Measurements from ENCODE around the gene SLC2A13. TPM values are rescaled to one million over a fixed set of nuclear protein-coding genes. Genes with fewer than 3 reads are reported as not detected.

Gene SLC2A13
- total and polyA plus RNA-seq, 10 of the 15 experiments (the other 5 are each of a cell fraction or from before 2014, with no cell fraction given): 0.05 to 3.7 (median 0.25) TPM

DNA sequence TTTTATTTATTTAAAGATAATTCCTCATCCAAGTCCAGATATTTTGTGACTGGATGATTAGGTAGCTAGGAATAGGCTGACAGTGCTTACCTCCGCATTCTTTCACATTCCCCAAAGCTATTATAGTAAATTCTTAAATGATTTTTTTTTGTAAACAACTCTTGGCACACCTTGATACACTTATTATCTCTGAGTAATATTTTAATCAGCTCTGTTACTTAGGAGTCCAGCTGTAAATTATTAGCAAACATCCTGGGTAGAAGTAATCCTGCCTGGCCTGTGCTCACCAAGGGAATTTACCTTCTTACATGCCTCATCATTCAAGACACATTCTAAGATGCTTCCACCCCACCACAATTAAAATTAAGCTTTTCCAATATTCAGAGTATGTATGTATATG, 186.1 kb downstream of the SLC2A13 start (continued):
- TF ChIP-seq CUX1 (IDR thresholded peaks at IDR 0.05; ENCODE audit: insufficient replicate concordance, low read depth, low read length) (no peak), HDGF (IDR thresholded peaks at IDR 0.05) (no peak), BRCA1 (IDR thresholded peaks at IDR 0.05; ENCODE audit: low read depth, low read length) (no peak), SUPT20H (IDR thresholded peaks at IDR 0.05; ENCODE audit: borderline replicate concordance, control insufficient read depth, low read depth, low read length) (no peak), CHD1 (IDR thresholded peaks at IDR 0.05; ENCODE audit: low read depth, low read length) (no peak), POLR2AphosphoS2 (IDR thresholded peaks at IDR 0.05; ENCODE audit: low read depth, low read length) (no peak)
- TF ChIP-seq, protein P1, sequence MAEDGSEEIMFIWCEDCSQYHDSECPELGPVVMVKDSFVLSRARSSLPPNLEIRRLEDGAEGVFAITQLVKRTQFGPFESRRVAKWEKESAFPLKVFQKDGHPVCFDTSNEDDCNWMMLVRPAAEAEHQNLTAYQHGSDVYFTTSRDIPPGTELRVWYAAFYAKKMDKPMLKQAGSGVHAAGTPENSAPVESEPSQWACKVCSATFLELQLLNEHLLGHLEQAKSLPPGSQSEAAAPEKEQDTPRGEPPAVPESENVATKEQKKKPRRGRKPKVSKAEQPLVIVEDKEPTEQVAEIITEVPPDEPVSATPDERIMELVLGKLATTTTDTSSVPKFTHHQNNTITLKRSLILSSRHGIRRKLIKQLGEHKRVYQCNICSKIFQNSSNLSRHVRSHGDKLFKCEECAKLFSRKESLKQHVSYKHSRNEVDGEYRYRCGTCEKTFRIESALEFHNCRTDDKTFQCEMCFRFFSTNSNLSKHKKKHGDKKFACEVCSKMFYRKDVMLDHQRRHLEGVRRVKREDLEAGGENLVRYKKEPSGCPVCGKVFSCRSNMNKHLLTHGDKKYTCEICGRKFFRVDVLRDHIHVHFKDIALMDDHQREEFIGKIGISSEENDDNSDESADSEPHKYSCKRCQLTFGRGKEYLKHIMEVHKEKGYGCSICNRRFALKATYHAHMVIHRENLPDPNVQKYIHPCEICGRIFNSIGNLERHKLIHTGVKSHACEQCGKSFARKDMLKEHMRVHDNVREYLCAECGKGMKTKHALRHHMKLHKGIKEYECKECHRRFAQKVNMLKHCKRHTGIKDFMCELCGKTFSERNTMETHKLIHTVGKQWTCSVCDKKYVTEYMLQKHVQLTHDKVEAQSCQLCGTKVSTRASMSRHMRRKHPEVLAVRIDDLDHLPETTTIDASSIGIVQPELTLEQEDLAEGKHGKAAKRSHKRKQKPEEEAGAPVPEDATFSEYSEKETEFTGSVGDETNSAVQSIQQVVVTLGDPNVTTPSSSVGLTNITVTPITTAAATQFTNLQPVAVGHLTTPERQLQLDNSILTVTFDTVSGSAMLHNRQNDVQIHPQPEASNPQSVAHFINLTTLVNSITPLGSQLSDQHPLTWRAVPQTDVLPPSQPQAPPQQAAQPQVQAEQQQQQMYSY (CRISPR knock-in tag; IDR thresholded peaks at IDR 0.05): no peak
- TF ChIP-seq, protein P2, sequence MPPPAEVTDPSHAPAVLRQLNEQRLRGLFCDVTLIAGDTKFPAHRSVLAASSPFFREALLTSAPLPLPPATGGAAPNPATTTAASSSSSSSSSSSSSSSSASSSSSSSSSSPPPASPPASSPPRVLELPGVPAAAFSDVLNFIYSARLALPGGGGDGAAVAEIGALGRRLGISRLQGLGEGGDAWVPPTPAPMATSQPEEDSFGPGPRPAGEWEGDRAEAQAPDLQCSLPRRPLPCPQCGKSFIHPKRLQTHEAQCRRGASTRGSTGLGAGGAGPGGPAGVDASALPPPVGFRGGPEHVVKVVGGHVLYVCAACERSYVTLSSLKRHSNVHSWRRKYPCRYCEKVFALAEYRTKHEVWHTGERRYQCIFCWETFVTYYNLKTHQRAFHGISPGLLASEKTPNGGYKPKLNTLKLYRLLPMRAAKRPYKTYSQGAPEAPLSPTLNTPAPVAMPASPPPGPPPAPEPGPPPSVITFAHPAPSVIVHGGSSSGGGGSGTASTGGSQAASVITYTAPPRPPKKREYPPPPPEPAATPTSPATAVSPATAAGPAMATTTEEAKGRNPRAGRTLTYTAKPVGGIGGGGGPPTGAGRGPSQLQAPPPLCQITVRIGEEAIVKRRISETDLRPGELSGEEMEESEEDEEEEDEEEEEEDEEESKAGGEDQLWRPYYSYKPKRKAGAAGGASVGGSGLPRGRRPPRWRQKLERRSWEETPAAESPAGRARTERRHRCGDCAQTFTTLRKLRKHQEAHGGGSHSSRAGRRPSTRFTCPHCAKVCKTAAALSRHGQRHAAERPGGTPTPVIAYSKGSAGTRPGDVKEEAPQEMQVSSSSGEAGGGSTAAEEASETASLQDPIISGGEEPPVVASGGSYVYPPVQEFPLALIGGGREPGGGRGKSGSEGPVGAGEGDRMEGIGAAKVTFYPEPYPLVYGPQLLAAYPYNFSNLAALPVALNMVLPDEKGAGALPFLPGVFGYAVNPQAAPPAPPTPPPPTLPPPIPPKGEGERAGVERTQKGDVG (CRISPR knock-in tag; IDR thresholded peaks at IDR 0.05): no peak
- TF ChIP-seq, protein P3, sequence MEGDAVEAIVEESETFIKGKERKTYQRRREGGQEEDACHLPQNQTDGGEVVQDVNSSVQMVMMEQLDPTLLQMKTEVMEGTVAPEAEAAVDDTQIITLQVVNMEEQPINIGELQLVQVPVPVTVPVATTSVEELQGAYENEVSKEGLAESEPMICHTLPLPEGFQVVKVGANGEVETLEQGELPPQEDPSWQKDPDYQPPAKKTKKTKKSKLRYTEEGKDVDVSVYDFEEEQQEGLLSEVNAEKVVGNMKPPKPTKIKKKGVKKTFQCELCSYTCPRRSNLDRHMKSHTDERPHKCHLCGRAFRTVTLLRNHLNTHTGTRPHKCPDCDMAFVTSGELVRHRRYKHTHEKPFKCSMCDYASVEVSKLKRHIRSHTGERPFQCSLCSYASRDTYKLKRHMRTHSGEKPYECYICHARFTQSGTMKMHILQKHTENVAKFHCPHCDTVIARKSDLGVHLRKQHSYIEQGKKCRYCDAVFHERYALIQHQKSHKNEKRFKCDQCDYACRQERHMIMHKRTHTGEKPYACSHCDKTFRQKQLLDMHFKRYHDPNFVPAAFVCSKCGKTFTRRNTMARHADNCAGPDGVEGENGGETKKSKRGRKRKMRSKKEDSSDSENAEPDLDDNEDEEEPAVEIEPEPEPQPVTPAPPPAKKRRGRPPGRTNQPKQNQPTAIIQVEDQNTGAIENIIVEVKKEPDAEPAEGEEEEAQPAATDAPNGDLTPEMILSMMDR (IDR thresholded peaks at IDR 0.05 in 2 of 3, conservative IDR thresholded peaks at IDR 0.05 in 1 of 3; ENCODE audit: control insufficient read depth in 2 of 3, extremely low read depth in 1 of 3, insufficient read depth in 1 of 3, low read depth in 3 of 3, low read length in 3 of 3): no peak

Data from GM12878 (cell line).